GM19395 (cell line): ENCODE results near the gene LRRC51.
"Not testable (repeated sequence)": the region's sequence is repeated elsewhere in the genome, so short reads cannot be mapped to it uniquely, and the experiment has no call there.

ENCODE experiments used
- ATAC-seq: cut with Tn5 transposase; IDR thresholded peaks from one replicate; pipeline ENCODE4 v1.9.1; 2021; ENCODE audit warnings: mild to moderate bottlenecking, moderate library complexity; ENCODE audit not compliant: unreplicated experiment

LRRC51 gene

GRCh38 chr11:72103754-72104167 lies 23.1 kb downstream of the LRRC51 start:
- no peak for ATAC-seq

GRCh38 chr11:72105888-72106287 lies 25.2 kb downstream of the LRRC51 start, which contains the start of gene TOMT:
Gene TOMT (plus strand): TSS chr11:72105924. CDS start chr11:72105952, 28 bp downstream.
- ATAC-seq, result no peak

GRCh38 chr11:72111300-72112142 lies 30.9 kb downstream of the LRRC51 start:
- ATAC-seq, result peak; percentile 2

GRCh38 chr11:72112143-72112977 lies 31.7 kb downstream of the LRRC51 start, which contains the start of gene ANAPC15:
Gene ANAPC15 (minus strand): TSS chr11:72112695. CDS start chr11:72111276, 1,419 bp downstream.
- ATAC-seq, result peak; percentile 92

GRCh38 chr11:72112978-72113808 lies 32.5 kb downstream of the LRRC51 start:
- ATAC-seq, result no peak

GRCh38 chr11:72114570-72114969 lies 33.9 kb downstream of the LRRC51 start:
- no peak for ATAC-seq

GRCh38 chr11:72116019-72116755 lies 35.5 kb downstream of the LRRC51 start:
- ATAC-seq, result no peak

- no peak for ATAC-seq
Measured at GRCh38 chr11:72119198-72119597, 38.5 kb downstream of the LRRC51 start.

- ATAC-seq, result no peak
Measured at GRCh38 chr11:72120930-72121329, 40.3 kb downstream of the LRRC51 start.

GRCh38 chr11:72122607-72123006 lies 42.0 kb downstream of the LRRC51 start:
- no peak for ATAC-seq

- ATAC-seq, result no peak
Measured at GRCh38 chr11:72123117-72123653, 42.5 kb downstream of the LRRC51 start.

GRCh38 chr11:72124046-72124445 lies 43.4 kb downstream of the LRRC51 start:
- ATAC-seq, result no peak

GRCh38 chr11:72125956-72126355 lies 45.3 kb downstream of the LRRC51 start:
- no peak for ATAC-seq

GRCh38 chr11:72127923-72128322 lies 47.3 kb downstream of the LRRC51 start:
- ATAC-seq, result no peak

GRCh38 chr11:72129381-72129780 lies 48.7 kb downstream of the LRRC51 start:
- ATAC-seq, result no peak

GRCh38 chr11:72132646-72133045 lies 52.0 kb downstream of the LRRC51 start:
- no peak for ATAC-seq

GRCh38 chr11:72135473-72135872 lies 54.8 kb downstream of the LRRC51 start, which contains the start of gene FOLR3:
Gene FOLR3 (plus strand): TSS chr11:72135725. CDS start chr11:72135953, 228 bp downstream.
- ATAC-seq, result not testable (repeated sequence)

GRCh38 chr11:72135891-72136683 lies 55.4 kb downstream of the LRRC51 start:
- ATAC-seq, result no peak
